NCI-H774 (cell line): Measurements from ENCODE around the gene CCDC175.
A peak's percentile ranks its signal among the peaks of the same experiment; 100 is the strongest.

Source experiments
- DNase-seq: peaks from one replicate; lab custom pipeline; 2025; lab: John Stamatoyannopoulos, UW

CCDC175 gene

GRCh38 chr14:59576332-59577294 is at the start of gene CCDC175:
CCDC175 (minus strand) TSS chr14:59576812; CDS start chr14:59576775, 37 bp downstream.
- peak; percentile 83 for DNase-seq

DNA sequence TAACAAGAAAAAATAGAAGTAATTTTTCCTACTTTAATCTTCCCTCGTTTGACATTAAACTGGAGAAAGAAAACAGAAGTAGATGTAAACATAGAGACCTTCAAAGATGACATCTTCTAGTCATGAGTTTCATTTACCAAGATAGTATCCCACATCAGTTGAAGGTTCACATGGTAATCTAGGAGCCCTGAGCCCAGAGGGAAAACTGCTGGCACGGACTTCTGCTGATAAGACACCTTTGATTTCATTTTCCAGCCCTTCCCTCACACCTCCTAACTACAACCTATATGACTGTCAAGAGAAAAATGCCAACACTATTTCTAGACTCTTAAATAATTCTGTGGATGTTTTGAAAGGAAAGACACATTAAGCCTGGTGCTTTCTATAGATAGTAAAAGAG is 46.0 kb upstream of the CCDC175 start:
- no peak for DNase-seq

- no peak for DNase-seq
These were observed 42.4 kb upstream of the CCDC175 start for GRCh38 chr14:59619061-59619460.

DNA sequence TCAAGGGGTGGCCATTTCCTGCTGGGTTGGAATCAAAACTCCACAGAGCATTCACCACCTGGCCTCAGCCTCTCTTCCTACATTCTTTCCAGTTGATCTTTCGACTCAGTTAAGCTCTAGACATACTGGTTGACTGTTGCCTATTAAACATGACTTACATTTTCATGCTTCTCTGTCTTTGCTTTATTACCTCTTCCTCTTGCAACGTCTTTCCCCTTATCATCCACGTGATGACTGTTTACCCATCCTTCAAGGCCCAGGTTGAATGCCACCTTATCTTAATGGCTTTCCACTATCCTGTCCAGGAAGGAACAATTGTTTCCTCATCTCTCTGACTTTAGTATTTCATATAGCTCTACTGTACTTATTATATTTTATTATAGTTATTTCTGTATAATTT is 24.4 kb upstream of the CCDC175 start:
- no peak for DNase-seq

DNA sequence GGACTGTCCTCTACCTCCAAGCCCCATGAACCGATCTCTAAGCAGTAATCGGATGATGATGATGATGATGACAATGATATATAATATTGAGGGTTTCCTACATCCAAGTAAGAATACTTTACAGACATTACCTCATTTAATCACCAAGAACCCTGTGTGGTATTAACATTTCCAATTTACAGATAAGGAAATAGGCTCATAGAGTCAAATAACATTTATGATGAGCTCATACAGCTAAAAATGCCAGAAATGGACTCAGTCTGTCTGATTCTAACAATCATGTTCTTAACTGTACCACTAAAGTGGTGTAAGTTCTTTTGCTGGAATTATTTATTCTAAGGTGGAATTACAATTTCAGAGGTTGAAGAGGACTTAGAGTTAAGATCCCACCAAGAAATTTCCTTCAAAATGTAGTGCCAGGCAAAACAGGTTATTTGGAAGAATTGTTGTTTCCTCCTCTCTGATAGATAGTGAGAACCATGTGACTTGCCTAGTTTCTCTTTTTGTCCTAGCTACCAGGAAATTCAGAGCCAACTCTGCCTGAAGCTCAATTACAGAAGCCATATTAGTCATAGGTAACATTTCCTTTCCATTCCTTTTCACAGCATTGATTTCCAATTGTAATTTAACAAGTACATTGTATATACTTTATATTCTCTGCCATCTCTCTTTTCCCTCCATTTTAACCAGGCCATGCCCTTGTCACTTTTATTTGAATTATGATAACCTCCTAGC is 23.8 kb upstream of the CCDC175 start:
- DNase-seq, result no peak

DNA sequence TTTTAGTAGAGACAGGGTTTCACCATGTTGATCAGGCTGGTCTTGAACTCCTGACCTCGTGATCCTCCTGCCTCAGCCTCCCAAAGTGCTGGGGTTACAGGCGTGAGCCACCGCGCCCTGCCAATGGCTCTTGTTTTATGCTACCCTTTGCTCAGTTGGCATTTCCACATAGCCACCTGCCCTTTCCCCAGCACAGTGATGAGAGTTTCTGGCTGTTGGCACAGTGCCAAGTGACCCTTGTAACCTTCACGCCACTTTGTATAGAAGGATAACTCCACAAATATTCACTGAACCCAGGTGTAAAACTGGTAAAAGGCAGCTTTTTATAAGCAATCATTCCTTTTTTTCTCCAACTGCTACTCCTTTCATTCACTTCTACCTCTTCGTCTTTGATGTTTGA is 18.5 kb upstream of the CCDC175 start:
- DNase-seq, result no peak

GRCh38 chr14:59591641-59592370 is 15.2 kb upstream of the CCDC175 start:
- no peak for DNase-seq

GRCh38 chr14:59588101-59588500 is 11.5 kb upstream of the CCDC175 start:
- DNase-seq, result no peak

DNA sequence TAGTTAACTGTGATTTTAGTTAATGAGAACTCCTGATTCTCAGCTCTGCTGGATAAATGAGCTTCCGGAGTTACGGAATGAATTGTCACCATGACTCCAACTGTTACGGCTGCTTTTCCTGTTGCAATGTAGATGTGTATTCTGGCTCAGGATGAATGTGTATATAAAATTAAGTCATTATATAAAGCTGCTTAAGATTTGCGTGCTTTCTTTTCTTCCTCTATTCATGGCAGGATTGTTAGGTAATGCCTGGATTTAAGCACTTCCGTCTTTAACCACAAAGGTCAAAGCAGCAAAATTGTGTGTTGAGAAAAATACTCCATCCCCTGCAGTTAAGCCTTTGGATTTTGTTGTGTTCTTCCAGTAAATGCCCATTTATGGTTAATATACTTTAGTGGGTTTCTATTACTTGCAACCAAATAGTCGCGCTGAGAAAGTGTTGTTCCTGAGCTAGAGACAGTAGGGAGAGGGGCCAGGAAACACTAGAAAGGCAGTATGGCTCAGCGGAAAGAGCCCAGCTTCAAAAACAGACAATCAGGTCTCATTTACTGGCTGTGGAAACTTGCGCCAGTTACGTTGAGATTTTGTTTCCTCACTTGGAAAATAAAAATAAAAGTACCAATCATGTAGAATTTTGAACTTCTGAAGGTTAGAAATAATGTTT is 9.4 kb upstream of the CCDC175 start:
- DNase-seq, result no peak

DNA sequence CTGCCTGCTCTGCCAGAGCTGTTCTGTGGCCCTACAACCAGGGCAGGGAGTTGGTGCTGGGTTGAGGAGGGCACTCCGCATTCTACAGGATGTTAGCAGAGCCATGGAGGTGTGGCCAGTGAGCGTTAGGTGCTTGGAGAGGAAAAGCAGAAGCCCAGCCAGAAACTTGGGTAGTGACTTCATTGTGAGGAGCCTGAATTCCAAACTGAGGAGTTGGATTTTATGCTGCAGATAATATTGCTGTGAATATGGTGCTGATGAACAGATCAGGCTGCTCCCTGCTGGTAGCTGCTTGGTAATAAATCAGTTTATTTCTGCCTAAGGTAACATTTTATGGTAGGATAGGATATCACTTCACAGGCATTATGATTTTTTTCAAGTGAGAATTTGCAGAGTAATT is 7.1 kb upstream of the CCDC175 start:
- DNase-seq, result no peak

GRCh38 chr14:59582845-59583509 is 6.4 kb upstream of the CCDC175 start:
- DNase-seq, result no peak

DNA sequence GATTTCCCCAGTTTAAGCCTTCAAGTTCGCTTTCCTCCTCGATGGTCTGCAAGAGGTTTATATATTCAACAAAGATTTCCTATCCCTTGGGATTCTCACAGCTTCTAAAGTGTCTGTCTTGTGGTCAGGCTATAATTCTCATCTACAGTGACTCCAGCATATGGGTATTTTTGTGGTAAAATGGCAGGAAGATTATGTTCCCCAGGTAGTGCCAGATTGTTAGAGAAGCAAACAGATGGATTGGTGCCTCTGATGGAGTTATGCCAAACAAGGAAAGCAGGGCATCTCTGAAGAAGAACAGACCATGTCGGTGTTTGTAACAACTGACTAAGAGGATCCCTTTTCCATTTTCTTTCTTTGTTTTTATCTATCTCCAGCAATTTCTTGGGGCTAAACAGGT is 5.5 kb upstream of the CCDC175 start:
- DNase-seq, result no peak

DNA sequence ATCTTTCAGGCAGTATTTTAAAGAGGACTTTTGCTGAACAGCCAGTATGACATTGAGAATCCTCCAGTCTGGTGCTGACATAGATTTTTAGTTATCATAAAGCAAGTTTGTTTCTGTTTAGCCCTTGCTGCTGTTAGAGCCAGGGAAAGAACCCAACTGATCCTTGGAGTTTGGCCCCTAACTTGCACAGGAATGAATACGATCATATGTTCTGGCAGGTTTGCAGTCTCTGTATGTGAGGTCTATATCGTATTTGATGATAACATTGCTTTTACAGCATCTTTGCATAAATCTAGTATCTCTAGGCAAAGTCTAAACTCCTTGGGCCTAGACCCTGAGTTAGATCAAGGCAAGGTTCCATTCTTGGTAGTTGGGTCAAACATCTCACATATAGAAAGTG is 4.3 kb upstream of the CCDC175 start:
- no peak for DNase-seq

DNA sequence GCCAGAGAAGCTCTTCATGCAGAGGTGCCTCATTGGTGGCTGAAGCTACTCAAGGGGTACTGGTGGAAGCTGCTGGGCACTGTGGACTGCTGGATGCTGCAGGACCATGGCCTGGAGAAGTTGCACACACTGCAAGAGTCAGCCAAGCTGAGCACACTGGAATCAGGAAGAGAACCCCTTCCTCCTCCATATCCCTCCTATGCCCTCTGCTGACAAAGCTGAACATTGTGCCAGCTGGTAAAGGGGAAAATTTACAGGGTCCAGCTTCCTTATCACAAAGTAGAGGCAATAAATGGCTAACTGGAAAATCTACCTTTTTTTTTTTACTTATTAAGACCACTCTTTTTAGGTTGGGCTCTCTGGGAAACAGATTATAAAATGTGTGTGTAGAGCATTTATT is 6.5 kb downstream of the CCDC175 start:
- DNase-seq, result no peak

GRCh38 chr14:59566725-59567124 is 9.9 kb downstream of the CCDC175 start:
- DNase-seq, result no peak

GRCh38 chr14:59566296-59566695 is 10.3 kb downstream of the CCDC175 start:
- no peak for DNase-seq

DNA sequence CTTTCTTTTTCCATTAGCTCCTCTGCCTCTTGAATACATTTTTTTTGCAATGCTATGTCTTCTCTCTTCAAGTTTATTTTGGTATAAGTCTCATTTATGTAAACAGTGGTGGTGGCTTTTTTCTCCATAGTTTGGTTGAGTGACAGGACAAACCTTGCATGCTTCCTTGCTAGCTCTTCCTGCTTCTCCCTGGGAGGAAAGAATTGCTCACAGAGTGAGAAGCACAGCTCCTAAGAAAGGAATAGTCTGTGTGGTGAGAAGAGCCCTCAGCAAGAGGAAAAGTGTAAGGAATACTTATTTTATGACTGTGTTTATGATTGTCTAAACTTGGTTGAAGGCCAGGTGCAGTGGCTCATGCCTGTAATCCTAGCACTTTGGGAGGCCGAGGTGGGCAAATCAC is 11.5 kb downstream of the CCDC175 start:
- DNase-seq, result no peak

DNA sequence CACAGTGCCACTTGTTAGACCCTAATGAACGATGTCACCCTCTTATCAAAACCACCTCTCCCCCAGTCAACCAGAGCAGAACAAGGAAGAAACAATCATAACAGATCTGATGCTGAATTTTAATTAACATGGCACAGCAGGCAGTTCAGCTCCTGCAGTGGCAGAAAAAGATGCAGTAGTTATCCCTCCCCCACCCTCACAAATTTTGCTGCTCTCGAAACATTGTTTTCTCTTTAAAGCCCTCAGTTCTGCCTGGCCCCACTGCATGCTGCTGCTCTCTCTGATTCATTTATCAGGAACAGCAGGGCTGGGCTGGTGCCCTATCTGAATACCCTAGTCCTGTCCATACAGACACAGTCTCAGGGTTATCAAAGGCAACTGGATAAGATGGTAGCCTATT is 12.2 kb downstream of the CCDC175 start:
- no peak for DNase-seq

- no peak for DNase-seq
These were observed 29.3 kb downstream of the CCDC175 start for GRCh38 chr14:59547310-59547709.

DNA sequence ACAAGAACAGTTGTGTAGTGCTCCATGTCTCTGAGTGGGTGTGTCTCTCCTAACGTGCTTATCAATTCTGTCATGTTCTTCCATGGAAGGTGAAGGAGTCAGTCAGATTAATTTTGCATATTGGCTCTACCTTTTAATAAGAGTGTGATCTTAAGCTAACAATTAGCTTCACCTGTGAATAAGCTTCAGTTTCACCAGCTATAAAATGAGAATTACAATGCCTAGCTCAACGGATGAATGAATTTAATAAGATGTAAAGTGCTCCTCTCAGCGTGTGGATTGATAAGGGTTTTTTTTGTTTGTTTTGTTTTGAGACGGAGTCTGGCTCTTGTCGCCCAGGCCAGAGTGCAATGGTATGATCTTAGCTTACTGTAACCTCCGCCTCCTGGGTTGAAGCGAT is 32.7 kb downstream of the CCDC175 start:
- no peak for DNase-seq

DNA sequence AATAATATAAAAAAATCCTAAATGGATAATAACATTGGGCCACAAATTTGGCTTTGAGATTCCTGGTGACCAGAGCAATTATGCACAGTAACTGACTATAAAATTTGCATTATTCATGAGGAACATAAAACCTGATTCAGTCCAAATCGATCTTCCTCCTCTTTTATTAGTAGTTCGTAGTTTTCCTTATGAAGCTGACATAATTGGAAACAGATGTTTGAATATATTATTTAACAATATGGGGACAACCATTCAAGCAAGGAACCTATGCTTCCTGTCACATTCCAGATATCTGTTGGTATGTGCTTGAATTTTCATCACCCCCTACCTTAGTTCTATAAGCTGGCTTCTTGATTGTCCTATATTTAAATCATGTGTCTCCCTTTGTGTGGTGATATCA is 34.9 kb downstream of the CCDC175 start:
- DNase-seq, result no peak
